Bronchial epithelial cell (primary cell): ENCODE results near the gene GCNT2. TPM values are rescaled to one million over a fixed set of nuclear protein-coding genes. Genes with fewer than 3 reads are reported as not detected.
"Not testable (repeated sequence)": the region's sequence is repeated elsewhere in the genome, so short reads cannot be mapped to it uniquely, and the experiment has no call there.

ENCODE experiments used
- DNase-seq: peaks from one replicate; pipeline ENCODE4 v3.0.0-alpha.2; 2010; ENCODE audit warnings: low read depth
- FAIRE-seq: peaks from 2 replicates; lab custom pipeline; 2011; peaks lifted over from hg19 to GRCh38; lab: Jason Lieb, UNC
- H3K27me3 ChIP-seq: 2 replicates; pipeline ENCODE4 v1.5.1; 2011; ENCODE audit warnings: low read length; ENCODE audit not compliant: control insufficient read depth, insufficient read depth
- H3K36me3 ChIP-seq: 2 replicates; pipeline ENCODE4 v1.5.1; 2011; ENCODE audit warnings: low read length; ENCODE audit not compliant: control insufficient read depth, insufficient read depth
- H3K4me3 ChIP-seq: 2 replicates; pipeline ENCODE4 v1.5.1; 2011; ENCODE audit warnings: mild to moderate bottlenecking, low read depth, low read length, control low read depth
- CTCF ChIP-seq: IDR thresholded peaks from 2 replicates; pipeline ENCODE4 v1.5.1; 2011; ENCODE audit warnings: mild to moderate bottlenecking, moderate library complexity, low read length, control low read depth, inconsistent platforms; ENCODE audit not compliant: insufficient read depth, severe bottlenecking
- total RNA-seq: library from RNA; depleted of rRNA; stranded (reverse); fragments of >200 nt; gene quantifications from 2 replicates; pipeline ENCODE4 v1.2.1, GENCODE V29; 2014

The GCNT2 gene
- total RNA-seq, 1 donor from 2014 or later: 10.3 TPM

GRCh38 chr6:10482636-10483257, 38.4 kb upstream of the GCNT2 start:
- Histone ChIP-seq H3K4me3 (no peak overlapping the region), H3K27me3 (no peaks in the 10 kb centered on the region), H3K36me3 (no peaks in the 10 kb centered on the region)
- no peak for DNase-seq
- FAIRE-seq: no peak
- no peak for TF ChIP-seq CTCF

- FAIRE-seq: no peak
- TF ChIP-seq CTCF: no peak
- H3K36me3 ChIP-seq: no peaks in the 10 kb centered on the region
- no peak overlapping the region for H3K4me3 ChIP-seq
- no peaks in the 10 kb centered on the region for H3K27me3 ChIP-seq
- DNase-seq: no peak
Measured at GRCh38 chr6:10484912-10485311, 36.2 kb upstream of the GCNT2 start.

DNA sequence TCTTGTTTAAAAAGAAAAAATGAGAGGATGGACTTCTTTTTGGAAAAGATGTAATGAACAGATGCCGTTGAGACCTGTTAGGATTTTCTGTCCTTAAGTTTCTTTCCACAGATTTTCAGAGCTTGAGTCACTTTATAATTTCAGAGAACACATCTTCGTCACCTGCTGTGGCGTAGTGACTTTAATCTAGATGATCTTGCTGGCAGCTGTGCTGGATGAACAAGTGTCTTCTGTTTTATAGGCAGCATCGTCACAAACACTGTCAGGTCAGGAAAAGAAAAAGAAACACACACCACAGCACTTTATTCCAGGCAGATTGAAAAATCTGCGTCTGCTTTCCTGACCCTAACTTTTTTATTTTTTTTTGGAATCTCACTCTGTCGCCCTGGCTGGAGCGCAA, 35.7 kb upstream of the GCNT2 start:
- FAIRE-seq (no peak), DNase-seq (no peak)
- TF ChIP-seq CTCF: no peak
- H3K4me3 ChIP-seq: no peak overlapping the region
- no peaks in the 10 kb centered on the region for H3K36me3 ChIP-seq
- no peaks in the 10 kb centered on the region for H3K27me3 ChIP-seq

GRCh38 chr6:10486215-10486614, 34.9 kb upstream of the GCNT2 start:
- Histone ChIP-seq H3K36me3 (no peaks in the 10 kb centered on the region), H3K4me3 (no peak overlapping the region), H3K27me3 (no peaks in the 10 kb centered on the region)
- DNase-seq: no peak
- FAIRE-seq: no peak
- no peak for TF ChIP-seq CTCF

- H3K36me3 ChIP-seq, H3K27me3 ChIP-seq, H3K4me3 ChIP-seq, FAIRE-seq, DNase-seq: not testable (repeated sequence)
Measured at GRCh38 chr6:10486944-10487588, 34.1 kb upstream of the GCNT2 start.

GRCh38 chr6:10487668-10488327, 33.4 kb upstream of the GCNT2 start:
- H3K27me3 ChIP-seq: no peaks in the 10 kb centered on the region
- no peak overlapping the region for H3K4me3 ChIP-seq
- no peaks in the 10 kb centered on the region for H3K36me3 ChIP-seq
- DNase-seq (no peak), FAIRE-seq (no peak)
- TF ChIP-seq CTCF: no peak
